GM18498 (cell line): Measurements from ENCODE around the gene GRID1.

Experiments used
- ATAC-seq: cut with Tn5 transposase; IDR thresholded peaks from one replicate; pipeline ENCODE4 v1.9.1; 2021; ENCODE audit warnings: mild to moderate bottlenecking, moderate library complexity; ENCODE audit not compliant: unreplicated experiment

The GRID1 gene

GRCh38 chr10:86025509-86025908 lies 341.1 kb downstream of the GRID1 start:
- no peak for ATAC-seq

GRCh38 chr10:86024281-86025041 lies 342.1 kb downstream of the GRID1 start:
- ATAC-seq = no peak

- ATAC-seq = no peak
Measured at GRCh38 chr10:86023931-86024280, 342.7 kb downstream of the GRID1 start.

GRCh38 chr10:86023336-86023735 lies 343.3 kb downstream of the GRID1 start:
- no peak for ATAC-seq

- no peak for ATAC-seq
Measured at GRCh38 chr10:86022906-86023305, 343.7 kb downstream of the GRID1 start.

- no peak for ATAC-seq
Measured at GRCh38 chr10:86020134-86020533, 346.5 kb downstream of the GRID1 start.

GRCh38 chr10:86019141-86019540 lies 347.5 kb downstream of the GRID1 start:
- no peak for ATAC-seq

GRCh38 chr10:86018735-86019058 lies 347.9 kb downstream of the GRID1 start:
- ATAC-seq = no peak

- ATAC-seq = peak; percentile 83
Measured at GRCh38 chr10:86017841-86018734, 348.5 kb downstream of the GRID1 start.

- no peak for ATAC-seq
Measured at GRCh38 chr10:86013568-86013967, 353.0 kb downstream of the GRID1 start.

- no peak for ATAC-seq
Measured at GRCh38 chr10:86007171-86007570, 359.4 kb downstream of the GRID1 start.

GRCh38 chr10:86004337-86004736 lies 362.3 kb downstream of the GRID1 start:
- ATAC-seq = no peak

GRCh38 chr10:86003201-86003621 lies 363.4 kb downstream of the GRID1 start:
- no peak for ATAC-seq

GRCh38 chr10:86001521-86001920 lies 365.1 kb downstream of the GRID1 start:
- no peak for ATAC-seq

- no peak for ATAC-seq
Measured at GRCh38 chr10:85997544-85997943, 369.1 kb downstream of the GRID1 start.

GRCh38 chr10:85995791-85996190 lies 370.8 kb downstream of the GRID1 start:
- peak; percentile 72 for ATAC-seq

GRCh38 chr10:85993840-85994507 lies 372.6 kb downstream of the GRID1 start:
- no peak for ATAC-seq

- ATAC-seq = no peak
Measured at GRCh38 chr10:85993140-85993539, 373.5 kb downstream of the GRID1 start.

GRCh38 chr10:85992324-85992723 lies 374.3 kb downstream of the GRID1 start:
- no peak for ATAC-seq

- no peak for ATAC-seq
Measured at GRCh38 chr10:85986777-85987176, 379.8 kb downstream of the GRID1 start.

GRCh38 chr10:85983051-85983450 lies 383.5 kb downstream of the GRID1 start:
- no peak for ATAC-seq

- no peak for ATAC-seq
Measured at GRCh38 chr10:85979598-85979997, 387.0 kb downstream of the GRID1 start.
